ACHN (cell line): Measurements from ENCODE around the gene EMILIN1.

Source experiments
- DNase-seq: peaks from one replicate; pipeline ENCODE4 v3.0.0-alpha.2; 2015
- in situ Hi-C: cut with HindIII; loops from 2 replicates; pipeline ENCODE4 v1.10.0; 2017; ENCODE audit warnings: low sequenced_read_pairs, low pct_ligation_motif_present, low pct_unique_long_range_greater_than_20kb

EMILIN1 gene

DNA sequence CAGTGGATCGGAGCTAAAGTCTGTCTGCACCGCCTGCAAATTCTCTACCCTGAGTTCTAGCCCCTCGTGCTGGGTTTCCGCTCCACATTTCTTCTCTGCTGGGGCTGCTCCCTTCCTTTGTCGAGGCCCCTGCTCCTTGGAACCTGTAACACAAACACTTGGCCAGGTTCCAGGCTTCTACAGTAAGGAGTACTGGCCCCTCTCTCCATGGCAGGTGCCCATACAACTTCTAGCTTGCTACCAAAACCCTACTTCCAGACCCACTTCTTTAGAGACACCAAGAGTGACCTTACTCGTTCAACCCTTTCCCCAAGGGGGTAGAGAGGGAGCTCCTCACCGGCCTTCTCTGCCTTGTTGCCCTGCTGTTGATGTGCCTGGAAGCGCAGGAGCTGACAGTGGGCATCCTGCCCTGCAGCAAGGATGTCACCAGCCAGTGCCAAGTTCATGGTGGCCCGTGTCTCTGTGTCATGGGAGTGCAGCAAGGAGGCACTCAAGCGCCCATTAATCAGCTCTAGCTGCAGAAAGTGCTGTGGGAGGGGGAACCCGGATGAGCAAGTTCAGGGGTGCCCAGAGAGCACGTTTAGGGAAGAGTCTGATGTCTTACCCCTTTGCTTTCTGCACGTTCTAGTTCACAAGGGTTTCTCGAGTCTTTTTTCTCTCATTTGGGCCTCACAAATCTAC is 54.9 kb downstream of the EMILIN1 start:
- no peak for DNase-seq
- in situ Hi-C loops, result no loop called here

DNA sequence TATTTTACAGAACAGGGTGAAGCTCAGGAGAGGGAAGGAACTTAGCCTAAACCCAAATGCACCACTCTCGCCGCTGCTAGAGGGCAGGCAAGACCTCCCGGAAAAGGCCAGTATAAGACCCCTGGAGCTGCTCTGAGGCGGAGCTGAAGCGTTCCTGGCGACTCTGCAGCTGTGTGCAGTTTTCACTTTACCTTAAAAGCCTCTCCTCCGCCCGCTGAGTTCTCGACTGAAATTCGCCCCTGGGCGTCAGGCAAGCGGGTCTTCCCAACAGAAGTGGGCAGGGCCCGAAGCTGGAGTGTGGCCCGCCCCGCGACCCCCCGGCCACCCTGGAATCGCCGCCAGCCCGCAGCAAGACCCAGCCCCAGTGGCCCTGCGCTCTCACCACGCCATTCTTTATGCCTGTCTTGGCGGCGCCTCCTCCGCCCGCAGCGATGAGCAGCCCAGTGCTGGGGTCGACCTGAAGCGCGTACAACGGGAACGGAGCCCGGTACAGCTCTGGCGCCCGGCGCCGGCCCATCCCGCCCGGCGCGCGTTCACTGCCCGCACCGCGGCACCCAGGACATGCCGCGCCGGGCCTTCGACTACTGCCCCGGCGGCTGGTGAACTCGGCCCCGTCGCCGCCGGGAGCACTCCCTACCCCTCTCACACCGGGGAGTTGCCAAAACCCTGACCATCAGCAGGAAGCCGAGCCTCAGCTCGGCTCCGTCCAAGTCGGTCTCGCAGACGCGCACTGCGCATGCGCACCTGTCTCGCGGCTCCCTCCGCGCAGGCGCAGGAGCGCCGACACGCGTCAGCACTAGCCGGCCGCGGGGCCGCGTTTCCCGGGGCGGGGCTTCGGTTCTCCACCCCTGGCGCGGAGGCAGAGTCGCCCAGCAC is 55.7 kb downstream of the EMILIN1 start, which contains the start of gene PREB:
Gene PREB (minus strand): TSS at position 732 of the 876 bp plus-strand sequence. CDS start 215 bp downstream, at position 517.
- in situ Hi-C loops, result no loop called here
- DNase-seq, result peak; percentile 97

DNA sequence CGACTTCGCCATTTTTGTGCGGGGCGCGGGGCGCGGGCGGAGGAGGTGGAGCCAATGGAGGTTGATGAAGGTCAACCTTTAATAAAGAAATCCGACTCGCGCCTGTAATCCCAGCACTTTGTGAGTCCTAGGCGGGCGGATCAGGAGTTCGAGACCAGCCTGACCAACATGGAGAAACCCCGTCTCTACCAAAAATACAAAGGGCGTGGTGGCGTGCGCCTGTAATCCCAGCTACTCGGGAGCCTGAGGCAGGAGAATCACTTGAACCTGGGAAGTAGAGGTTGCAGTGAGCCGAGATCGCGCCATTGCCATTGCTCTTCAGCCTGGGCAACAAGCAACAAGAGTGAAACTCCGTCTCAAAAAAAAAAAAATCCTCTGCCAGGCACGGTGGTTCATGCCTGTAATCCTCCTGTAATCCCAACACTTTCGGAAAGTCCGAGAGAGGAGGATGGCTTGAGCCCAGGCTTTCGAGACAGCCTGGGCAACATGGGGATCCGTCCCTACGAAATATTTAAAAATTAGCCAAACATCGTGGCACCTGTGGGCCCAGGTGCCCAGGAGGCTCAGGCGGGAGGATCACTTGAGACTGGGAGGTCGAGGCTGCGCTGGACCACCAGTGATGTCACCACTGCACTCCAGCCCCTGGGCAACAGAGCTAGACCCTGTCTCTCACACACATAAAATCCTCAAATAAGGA is 56.5 kb downstream of the EMILIN1 start:
- in situ Hi-C loops, result no loop called here
- DNase-seq, result no peak

DNA sequence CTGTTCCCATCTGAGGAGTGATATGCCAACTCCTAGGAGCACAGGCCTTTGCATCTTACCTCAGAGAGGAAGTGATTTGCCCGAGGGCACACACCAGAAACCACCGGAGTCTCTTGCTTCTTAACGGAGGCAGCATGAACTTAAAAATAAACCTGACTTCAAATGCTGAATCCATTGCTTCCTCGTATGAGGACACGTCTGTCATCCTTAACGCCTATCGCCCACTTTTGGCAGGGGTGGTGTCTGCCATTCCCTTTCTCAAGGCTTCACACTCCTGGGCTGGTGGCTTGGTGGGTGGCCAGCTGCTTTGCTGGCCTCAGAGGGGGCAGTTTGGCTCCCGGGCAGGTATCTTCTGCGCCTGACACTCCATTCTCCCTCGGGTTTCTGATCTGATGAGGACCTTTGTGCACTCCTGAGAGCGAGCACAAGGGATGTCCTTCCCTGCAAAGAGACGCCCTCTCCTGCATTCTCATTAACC is 57.1 kb downstream of the EMILIN1 start:
- in situ Hi-C loops, result no loop called here

More for the DNA sequence above, 57.1 kb downstream of the EMILIN1 start:
- DNase-seq, result no peak
